GM19395 (cell line): ENCODE data around the gene TOMM7.
"Not testable (repeated sequence)": the region's sequence is repeated elsewhere in the genome, so short reads cannot be mapped to it uniquely, and the experiment has no call there.

Source experiments
- ATAC-seq: cut with Tn5 transposase; IDR thresholded peaks from one replicate; pipeline ENCODE4 v1.9.1; 2021; ENCODE audit warnings: mild to moderate bottlenecking, moderate library complexity; ENCODE audit not compliant: unreplicated experiment

TOMM7 gene

GRCh38 chr7:22826593-22826992 lies 3.9 kb upstream of the TOMM7 start:
- ATAC-seq: no peak

GRCh38 chr7:22824760-22825159 lies 2.1 kb upstream of the TOMM7 start:
- no peak for ATAC-seq

- ATAC-seq: no peak
These were observed 471 bp upstream of the TOMM7 start for GRCh38 chr7:22823142-22823497.

- ATAC-seq: peak; percentile 29
These were observed 755 bp downstream of the TOMM7 start for GRCh38 chr7:22821702-22822485.

GRCh38 chr7:22819476-22819875 lies 3.2 kb downstream of the TOMM7 start:
- no peak for ATAC-seq

GRCh38 chr7:22814261-22815208 lies 8.1 kb downstream of the TOMM7 start:
- ATAC-seq: no peak

- ATAC-seq: no peak
These were observed 10.3 kb downstream of the TOMM7 start for GRCh38 chr7:22812353-22812752.

- no peak for ATAC-seq
These were observed 10.8 kb downstream of the TOMM7 start for GRCh38 chr7:22811746-22812280.

- ATAC-seq: no peak
These were observed 11.8 kb downstream of the TOMM7 start for GRCh38 chr7:22810843-22811242.

GRCh38 chr7:22809902-22810642 lies 12.6 kb downstream of the TOMM7 start:
- ATAC-seq: no peak

GRCh38 chr7:22808140-22808539 lies 14.5 kb downstream of the TOMM7 start:
- ATAC-seq: no peak

GRCh38 chr7:22806752-22807151 lies 15.9 kb downstream of the TOMM7 start:
- no peak for ATAC-seq

GRCh38 chr7:22805227-22805626 lies 17.4 kb downstream of the TOMM7 start:
- no peak for ATAC-seq

GRCh38 chr7:22802831-22803230 lies 19.8 kb downstream of the TOMM7 start:
- not testable (repeated sequence) for ATAC-seq

- ATAC-seq: no peak
These were observed 20.2 kb downstream of the TOMM7 start for GRCh38 chr7:22802426-22802825.

GRCh38 chr7:22801912-22802311 lies 20.7 kb downstream of the TOMM7 start:
- ATAC-seq: no peak

GRCh38 chr7:22799633-22800032 lies 23.0 kb downstream of the TOMM7 start:
- no peak for ATAC-seq

GRCh38 chr7:22793593-22794462 lies 28.8 kb downstream of the TOMM7 start:
- no peak for ATAC-seq

GRCh38 chr7:22791204-22792158 lies 31.2 kb downstream of the TOMM7 start:
- no peak for ATAC-seq
